ENCODE measurements around the gene ATE1.
"Not testable (repeated sequence)": the region's sequence is repeated elsewhere in the genome, so short reads cannot be mapped to it uniquely, and the experiment has no call there.

The ATE1 gene

GRCh38 chr10:121774813-121775212, 153.0 kb downstream of the ATE1 start:
- no peak for DNase-seq

GRCh38 chr10:121774404-121774803, 153.4 kb downstream of the ATE1 start:
- no peak for DNase-seq

- DNase-seq = no peak
Observed at GRCh38 chr10:121772884-121773283, 154.9 kb downstream of the ATE1 start.

GRCh38 chr10:121772406-121772805, 155.4 kb downstream of the ATE1 start:
- no peak for DNase-seq

GRCh38 chr10:121771966-121772365, 155.9 kb downstream of the ATE1 start:
- no peak for DNase-seq

- DNase-seq = no peak
Observed at GRCh38 chr10:121766426-121766825, 161.4 kb downstream of the ATE1 start.

- DNase-seq = no peak
Observed at GRCh38 chr10:121765204-121765603, 162.6 kb downstream of the ATE1 start.

- DNase-seq = no peak
Observed at GRCh38 chr10:121764233-121764942, 163.4 kb downstream of the ATE1 start.

GRCh38 chr10:121757241-121757640, 170.6 kb downstream of the ATE1 start:
- not testable (repeated sequence) for DNase-seq

GRCh38 chr10:121755496-121755895, 172.3 kb downstream of the ATE1 start:
- not testable (repeated sequence) for DNase-seq

GRCh38 chr10:121754666-121755065, 173.2 kb downstream of the ATE1 start:
- no peak for DNase-seq

- no peak for DNase-seq
Observed at GRCh38 chr10:121753726-121754476, 173.9 kb downstream of the ATE1 start.

- DNase-seq = no peak
Observed at GRCh38 chr10:121751191-121751760, 176.6 kb downstream of the ATE1 start.

GRCh38 chr10:121747163-121747775, 180.6 kb downstream of the ATE1 start:
- DNase-seq = no peak

GRCh38 chr10:121741248-121741792, 186.5 kb downstream of the ATE1 start:
- DNase-seq = no peak

- DNase-seq = no peak
Observed at GRCh38 chr10:121740069-121740468, 187.8 kb downstream of the ATE1 start.

GRCh38 chr10:121739114-121739513, 188.7 kb downstream of the ATE1 start:
- no peak for DNase-seq

GRCh38 chr10:121736315-121737130, 191.3 kb downstream of the ATE1 start:
- DNase-seq = no peak

- no peak for DNase-seq
Observed at GRCh38 chr10:121735263-121735662, 192.6 kb downstream of the ATE1 start.

GRCh38 chr10:121734589-121735045, 193.2 kb downstream of the ATE1 start:
- DNase-seq = no peak

GRCh38 chr10:121732656-121733445, 195.0 kb downstream of the ATE1 start:
- peak; percentile 90 for DNase-seq
